Body of pancreas (tissue), 4 donors: ENCODE data around the gene ZBTB16. TPM values are rescaled to one million over a fixed set of nuclear protein-coding genes. Genes with fewer than 3 reads are reported as not detected.

Source experiments
- ATAC-seq: fragments of 150-250 bp; one replicate; pipeline ENCODE4 v1.9.1; 2016
- DNase-seq, 4 donors: peaks; one replicate each; pipeline ENCODE4 v3.0.0-alpha.2; 2019
- H3K27ac ChIP-seq, 4 donors: fragments of 200-600 bp; sonication (generic); 1 replicate in 3 of 4; 2 replicates in 1 of 4; pipeline versions ENCODE4 v1.5.1 to v1.6.1; 2016 to 2019; ENCODE audit warnings: mild to moderate bottlenecking in 1 of 4, mixed read lengths in 1 of 4, moderate library complexity in 1 of 4
- H3K27me3 ChIP-seq, 2 donors: fragments of 200-600 bp; sonication (generic); one replicate each; pipeline ENCODE4 v1.6.0; 2016; ENCODE audit warnings: mild to moderate bottlenecking in 1 of 2
- H3K36me3 ChIP-seq, 2 donors: fragments of 200-600 bp; sonication (generic); replicated peaks in 1 of 2; 2 replicates each; pipeline ENCODE4 v1.5.1; 2016; ENCODE audit warnings: low read depth in 2 of 2; ENCODE audit not compliant: insufficient read depth in 1 of 2
- H3K4me1 ChIP-seq: fragments of 200-600 bp; sonication (generic); one replicate; pipeline ENCODE4 v1.6.0; 2016
- H3K4me3 ChIP-seq, 2 donors: fragments of 200-600 bp; sonication (generic); 1 replicate in 1 of 2; 2 replicates in 1 of 2; pipeline ENCODE4 v1.5.1; 2016 to 2019
- H3K9me3 ChIP-seq, 3 donors: fragments of 200-600 bp; sonication (generic); 1 replicate in 2 of 3; 2 replicates in 1 of 3; pipeline ENCODE4 v1.5.1; 2016
- CTCF ChIP-seq, 7 experiments: fragments of 450-650 bp in 4 of 7; fragments of 200-600 bp in 3 of 7; sonication (generic) in 3 of 7; IDR thresholded peaks; one replicate each; pipeline ENCODE4 v1.5.1; 2016 to 2019; ENCODE audit warnings: antibody characterized with exemption in 7 of 7
- POLR2A ChIP-seq, 3 donors: fragments of 450-650 bp; IDR thresholded peaks; one replicate each; pipeline ENCODE4 v1.6.1; 2016; ENCODE audit warnings: antibody characterized with exemption in 3 of 3, mild to moderate bottlenecking in 2 of 3
- WGBS, 2 donors: methylation state at CpG; one replicate each; pipeline ENCODE4 v1.1.5; 2017; 5-methylcytosine and 5-hydroxymethylcytosine counted together
- intact Hi-C: fragments of 100-400 bp; cut with DNase I; formaldehyde crosslinking; loops from one replicate; pipeline ENCODE4 v1.15.1; 2023
- total RNA-seq, 2 donors: library from RNA; depleted of rRNA; stranded (reverse); fragments of >200 nt; gene quantifications; one replicate each; pipeline ENCODE4 v1.1.0, GENCODE V29; 2016

Gene ZBTB16
- total RNA-seq, 2 donors from 2014 or later: 96.5 to 150 TPM

DNA sequence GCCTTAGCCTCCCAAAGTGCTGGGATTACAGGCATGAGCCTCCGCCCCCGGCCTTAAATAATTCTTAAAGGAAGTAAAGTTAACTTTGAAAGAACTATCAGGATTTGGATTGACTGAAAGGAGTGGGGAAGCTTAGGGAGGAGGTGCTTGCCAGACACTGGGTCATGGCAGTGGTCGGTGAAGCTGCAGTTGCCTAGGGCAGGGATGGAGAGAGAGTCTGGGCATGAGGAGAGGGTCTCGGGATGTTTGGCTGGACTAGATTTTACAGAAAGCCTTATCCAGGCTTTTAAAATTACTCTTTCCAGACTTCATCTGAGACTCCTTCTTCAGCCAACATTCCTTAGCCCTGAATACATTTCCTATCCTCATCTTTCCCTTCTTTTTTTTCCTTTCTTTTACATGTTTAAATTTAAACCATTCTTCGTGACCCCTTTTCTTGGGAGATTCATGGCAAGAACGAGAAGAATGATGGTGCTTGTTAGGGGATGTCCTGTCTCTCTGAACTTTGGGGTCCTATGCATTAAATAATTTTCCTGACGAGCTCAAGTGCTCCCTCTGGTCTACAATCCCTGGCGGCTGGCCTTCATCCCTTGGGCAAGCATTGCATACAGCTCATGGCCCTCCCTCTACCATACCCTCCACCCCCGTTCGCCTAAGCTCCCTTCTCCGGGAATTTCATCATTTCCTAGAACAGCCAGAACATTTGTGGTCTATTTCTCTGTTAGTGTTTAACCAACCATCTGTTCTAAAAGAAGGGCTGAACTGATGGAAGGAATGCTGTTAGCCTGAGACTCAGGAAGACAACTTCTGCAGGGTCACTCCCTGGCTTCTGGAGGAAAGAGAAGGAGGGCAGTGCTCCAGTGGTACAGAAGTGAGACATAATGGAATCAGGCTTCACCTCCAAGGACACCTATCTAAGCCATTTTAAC is 236.4 kb downstream of the ZBTB16 start, which contains the start of gene NNMT:
Gene NNMT, plus strand, starts transcription at position 724 of the 929 bp plus-strand sequence. Its CDS starts 158 bp downstream, at position 882.
- intact Hi-C loops: no loop called here
- 48 to 62% methylated on average over 11 of the region's 11 CpGs for WGBS, 2 donors
- TF ChIP-seq CTCF (IDR thresholded peaks at IDR 0.05): no peak
- peak in 2 of 3 donors; percentile 55 for TF ChIP-seq POLR2A (IDR thresholded peaks at IDR 0.05)
- DNase-seq: peak in 3 of 4 donors; percentile 35 to 56 (median 38)
- Histone ChIP-seq H3K4me3 (no peak within 1 kb of the TSS), H3K9me3 (no peaks in the 10 kb centered on the region), H3K36me3 (no peaks in the 10 kb centered on the region), H3K27ac (peak within 1 kb of the TSS; percentile 19 to 55 (median 40)), H3K4me1 (peaks cover 13% of the 10 kb centered on the region), H3K27me3 (no peaks in the 10 kb centered on the region)
- ATAC-seq: peak; percentile 59

GRCh38 chr11:114296605-114297372 is 237.3 kb downstream of the ZBTB16 start:
- DNase-seq (no peak), ATAC-seq (no peak)
- no peak overlapping the region for H3K4me3 ChIP-seq
- H3K36me3 ChIP-seq: no peaks in the 10 kb centered on the region
- H3K4me1 ChIP-seq: peaks cover 13% of the 10 kb centered on the region
- H3K27ac ChIP-seq: peak overlapping the region in 3 of 4 donors; percentile 23 to 55 (median 47)
- peaks cover 0 to 4% (median 0%) of the 10 kb centered on the region in 3 donors for H3K9me3 ChIP-seq
- WGBS, 2 donors: 34 to 51% methylated on average over 7 of the region's 7 CpGs
- no peaks in the 10 kb centered on the region for H3K27me3 ChIP-seq
- intact Hi-C loops: no loop called here
- TF ChIP-seq CTCF (IDR thresholded peaks at IDR 0.05): no peak
- peak in 1 of 3 donors; percentile 14 for TF ChIP-seq POLR2A (IDR thresholded peaks at IDR 0.05)

DNA sequence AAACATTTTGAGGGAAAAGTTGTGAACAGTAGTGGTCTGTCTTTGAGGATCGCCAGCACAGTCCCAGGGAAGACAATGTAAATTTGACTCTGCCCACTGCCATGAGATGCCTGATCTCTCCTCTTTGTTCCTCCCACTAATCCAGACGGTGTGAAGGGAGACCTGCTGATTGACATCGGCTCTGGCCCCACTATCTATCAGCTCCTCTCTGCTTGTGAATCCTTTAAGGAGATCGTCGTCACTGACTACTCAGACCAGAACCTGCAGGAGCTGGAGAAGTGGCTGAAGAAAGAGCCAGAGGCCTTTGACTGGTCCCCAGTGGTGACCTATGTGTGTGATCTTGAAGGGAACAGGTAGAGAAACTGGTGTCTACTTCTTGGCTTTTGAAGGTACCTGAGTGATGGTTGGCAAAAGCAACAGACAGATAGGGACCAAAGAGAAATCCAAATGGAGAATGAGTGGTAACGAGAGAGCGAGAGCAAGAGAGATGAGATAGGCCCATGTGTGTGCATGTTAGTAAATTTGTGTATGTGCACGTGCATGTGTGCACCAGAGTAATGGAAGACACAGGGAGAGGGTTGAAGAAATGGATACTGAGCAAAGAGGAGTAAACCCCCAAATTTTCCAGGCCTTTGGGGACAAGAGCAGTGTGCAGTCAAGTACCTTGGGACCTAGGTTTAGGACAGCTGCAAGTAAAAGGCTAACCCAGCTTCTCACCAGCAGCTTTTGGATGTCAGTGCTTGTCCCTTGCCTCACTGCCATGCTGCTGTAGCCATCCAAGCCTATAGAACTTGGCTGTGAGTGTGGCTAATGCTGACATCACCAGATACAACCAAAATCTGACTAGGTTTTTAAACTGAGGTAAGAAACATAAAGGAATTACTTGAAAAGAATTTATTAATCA is 238.5 kb downstream of the ZBTB16 start:
- Histone ChIP-seq H3K27me3 (no peaks in the 10 kb centered on the region), H3K9me3 (peaks cover 0 to 5% (median 0%) of the 10 kb centered on the region in 3 donors), H3K4me1 (peaks cover under 1% of the 10 kb centered on the region), H3K4me3 (no peak overlapping the region), H3K27ac (peak overlapping the region in 2 of 4 donors; percentile 6 to 55), H3K36me3 (no peaks in the 10 kb centered on the region)
- intact Hi-C loops: no loop called here
- TF ChIP-seq CTCF (IDR thresholded peaks at IDR 0.05) (no peak), POLR2A (IDR thresholded peaks at IDR 0.05) (no peak)
- no peak for DNase-seq
- ATAC-seq: no peak
- WGBS, 2 donors: 74 to 82% methylated on average over 7 to 8 of the region's 8 CpGs

DNA sequence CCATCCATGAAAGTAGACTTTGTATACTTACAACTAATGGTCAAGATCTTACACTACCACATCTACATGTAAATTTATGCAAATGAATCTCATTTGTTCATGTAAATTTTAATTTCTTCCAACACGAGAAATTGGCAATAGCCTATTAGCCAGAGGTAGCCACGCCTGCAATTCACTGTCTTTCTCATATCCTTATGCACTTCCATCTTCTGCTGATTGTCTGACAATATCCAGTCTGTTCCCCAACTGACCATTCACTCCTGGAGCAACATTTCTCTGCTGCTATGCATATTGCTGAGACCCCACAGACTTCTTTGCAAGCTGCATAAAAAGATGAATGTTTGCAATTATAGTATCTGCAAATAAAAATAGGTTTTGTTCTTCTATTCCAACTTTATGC is 239.2 kb downstream of the ZBTB16 start:
- no peak for ATAC-seq
- intact Hi-C loops: no loop called here
- no peak for TF ChIP-seq POLR2A (IDR thresholded peaks at IDR 0.05)
- no peak for TF ChIP-seq CTCF (IDR thresholded peaks at IDR 0.05)
- DNase-seq: no peak
- Histone ChIP-seq H3K4me1 (no peaks in the 10 kb centered on the region), H3K27me3 (no peaks in the 10 kb centered on the region), H3K27ac (no peak overlapping the region), H3K9me3 (peaks cover 0 to 5% (median 0%) of the 10 kb centered on the region in 3 donors), H3K36me3 (no peaks in the 10 kb centered on the region), H3K4me3 (no peak overlapping the region)
- WGBS, 2 donors: 63 to 64% methylated on average over 2 of the region's 2 CpGs
